ENCODE results near the gene TRMT61A.

TRMT61A gene

GRCh38 chr14:103563844-103564505, 35.0 kb downstream of the TRMT61A start:
- peak overlapping the region; percentile 95 for H3K4me3 ChIP-seq (ENCODE audit: low read depth, low read length)
- in situ Hi-C loops (cut with HindIII; ENCODE audit: low sequenced_read_pairs): no loop called here
- TF ChIP-seq CTCF (IDR thresholded peaks at IDR 0.05; ENCODE audit: low read depth, low read length, missing control alignments): no peak
- no peak for DNase-seq (ENCODE audit: low read depth)

DNA sequence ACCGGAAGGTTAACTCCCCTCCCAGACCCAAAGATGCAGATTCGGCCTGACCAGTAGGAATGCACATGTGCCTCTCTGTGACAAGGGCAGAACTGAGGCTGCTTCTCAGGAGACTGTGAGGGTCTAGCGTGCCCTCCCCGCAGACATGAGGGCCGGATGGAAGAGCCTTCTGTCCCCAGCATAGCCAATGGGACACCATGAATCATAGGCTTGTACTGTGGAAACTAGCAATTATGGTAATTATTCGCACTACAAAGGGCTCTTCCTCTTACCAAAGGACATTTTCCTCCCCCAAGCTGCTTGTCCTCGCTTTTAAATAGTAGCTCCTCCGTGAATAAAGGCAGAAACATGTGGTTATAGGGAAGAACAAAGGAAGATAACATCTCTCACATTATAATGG, 40.0 kb downstream of the TRMT61A start:
- no peak for DNase-seq (ENCODE audit: low read depth)
- H3K4me3 ChIP-seq (ENCODE audit: low read depth, low read length): no peak overlapping the region
- TF ChIP-seq CTCF (IDR thresholded peaks at IDR 0.05; ENCODE audit: low read depth, low read length, missing control alignments): no peak
- in situ Hi-C loops (cut with HindIII; ENCODE audit: low sequenced_read_pairs): no loop called here

DNA sequence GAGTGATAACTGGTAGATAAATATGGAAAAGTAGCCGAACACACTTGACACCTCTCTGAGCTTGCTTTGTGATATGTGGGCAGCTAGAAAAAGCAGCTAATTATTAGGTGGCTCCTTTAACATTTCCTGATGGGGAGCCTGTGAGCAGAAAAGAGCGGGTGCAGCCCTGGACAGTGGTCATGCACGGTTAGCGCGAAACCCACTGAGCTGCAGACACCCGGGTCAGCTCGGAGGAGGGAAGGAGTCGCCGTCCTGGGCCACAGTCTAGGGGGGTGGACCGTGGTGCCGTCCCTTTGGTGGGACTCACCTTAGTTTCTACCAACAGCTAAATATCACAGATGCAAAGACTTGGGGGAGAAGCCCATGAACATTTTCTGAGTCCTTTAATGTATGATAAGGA, 40.4 kb downstream of the TRMT61A start:
- no peak for TF ChIP-seq CTCF (IDR thresholded peaks at IDR 0.05; ENCODE audit: low read depth, low read length, missing control alignments)
- DNase-seq (ENCODE audit: low read depth): no peak
- H3K4me3 ChIP-seq (ENCODE audit: low read depth, low read length): no peak overlapping the region
- in situ Hi-C loops (cut with HindIII; ENCODE audit: low sequenced_read_pairs): no loop called here

DNA sequence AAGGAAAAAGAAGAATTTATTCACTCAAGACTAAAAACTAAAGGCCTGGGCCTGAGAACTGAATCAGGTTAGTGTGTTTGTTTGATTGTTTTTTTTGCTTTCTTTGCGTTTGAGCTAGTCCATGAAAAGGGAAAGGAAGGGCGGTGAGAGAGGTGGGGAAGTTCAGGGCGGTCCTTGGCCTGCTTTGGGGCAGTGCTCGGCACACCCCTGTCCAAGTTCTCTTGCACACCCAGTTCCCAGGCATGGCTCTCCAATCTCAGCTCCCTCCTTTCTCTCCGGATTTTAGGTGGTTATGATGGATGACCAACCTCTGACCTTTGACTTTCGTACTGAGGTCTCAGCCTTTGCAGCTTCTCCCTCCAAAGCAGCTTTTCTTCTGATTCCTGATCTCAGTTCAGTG, 45.1 kb downstream of the TRMT61A start:
- in situ Hi-C loops (cut with HindIII; ENCODE audit: low sequenced_read_pairs): loop anchor here (10.0 kb wide), 1 partner anchor 121 kb away; no protein-coding TSS in a partner anchor
- TF ChIP-seq CTCF (IDR thresholded peaks at IDR 0.05; ENCODE audit: low read depth, low read length, missing control alignments): no peak
- no peak overlapping the region for H3K4me3 ChIP-seq (ENCODE audit: low read depth, low read length)
- no peak for DNase-seq (ENCODE audit: low read depth)

GRCh38 chr14:103574707-103575285, 45.8 kb downstream of the TRMT61A start:
- no peak for DNase-seq (ENCODE audit: low read depth)
- no peak overlapping the region for H3K4me3 ChIP-seq (ENCODE audit: low read depth, low read length)
- no peak for TF ChIP-seq CTCF (IDR thresholded peaks at IDR 0.05; ENCODE audit: low read depth, low read length, missing control alignments)
- in situ Hi-C loops (cut with HindIII; ENCODE audit: low sequenced_read_pairs): loop anchor here (10.0 kb wide), 1 partner anchor 120 kb away; no protein-coding TSS in a partner anchor

DNA sequence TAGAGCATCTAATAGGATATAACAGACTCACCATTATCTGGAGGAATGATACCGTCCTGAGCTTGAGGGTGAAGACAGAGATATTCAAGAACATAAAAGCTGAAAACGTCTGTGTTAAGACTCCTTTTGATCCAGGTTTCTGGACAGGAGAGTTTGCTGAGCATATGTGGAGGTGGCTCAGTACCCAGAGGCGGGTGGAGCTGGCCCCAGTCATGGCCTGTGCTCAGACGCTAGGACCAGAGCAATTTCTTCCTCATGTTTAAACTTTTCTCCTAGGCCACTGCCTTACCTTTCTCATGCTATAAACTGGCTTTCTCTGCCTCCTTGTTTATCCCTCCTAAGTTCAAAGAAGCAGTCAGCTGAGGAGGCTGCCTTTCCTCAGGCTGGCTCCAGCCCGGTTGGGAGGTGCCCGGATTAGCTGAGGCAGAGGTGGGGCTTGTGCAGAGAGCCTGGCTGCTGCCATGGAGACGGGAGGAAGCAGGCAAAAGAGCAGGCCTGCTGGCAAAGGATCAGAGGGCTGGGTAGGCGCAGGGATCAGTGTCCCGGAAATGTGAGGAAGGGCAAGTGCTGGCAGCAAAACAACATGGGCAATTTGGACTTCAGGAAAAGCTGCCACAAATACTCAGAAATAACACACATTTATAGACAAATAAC, 47.5 kb downstream of the TRMT61A start:
- TF ChIP-seq CTCF (IDR thresholded peaks at IDR 0.05; ENCODE audit: low read depth, low read length, missing control alignments): no peak
- DNase-seq (ENCODE audit: low read depth): peak; percentile 45
- in situ Hi-C loops (cut with HindIII; ENCODE audit: low sequenced_read_pairs): loop anchor here (10.0 kb wide), 1 partner anchor 118 kb away; no protein-coding TSS in a partner anchor
- no peak overlapping the region for H3K4me3 ChIP-seq (ENCODE audit: low read depth, low read length)

Measured in astrocyte of the cerebellum (primary cell).